Measurements from ENCODE around the gene SNAI3.

- TF ChIP-seq TAF1 (IDR thresholded peaks at IDR 0.05; ENCODE audit: low read depth, low read length) (no peak), CEBPB (IDR thresholded peaks at IDR 0.05; ENCODE audit: low read depth, low read length) (no peak), CTCF (IDR thresholded peaks at IDR 0.05; ENCODE audit: control extremely low read depth in 1 of 3, insufficient read depth in 1 of 3, low read depth in 1 of 3, low read length in 3 of 3) (no peak), MAX (IDR thresholded peaks at IDR 0.05) (no peak), ZNF274 (IDR thresholded peaks at IDR 0.05; ENCODE audit: borderline replicate concordance, extremely low read depth, low read length) (no peak), KDM1A (IDR thresholded peaks at IDR 0.05; ENCODE audit: borderline replicate concordance, low read length) (no peak), RAD21 (IDR thresholded peaks at IDR 0.05 in 1 of 2, conservative IDR thresholded peaks at IDR 0.05 in 1 of 2; ENCODE audit: low read depth in 2 of 2, low read length in 2 of 2) (no peak)
- TF ChIP-seq, protein P1, sequence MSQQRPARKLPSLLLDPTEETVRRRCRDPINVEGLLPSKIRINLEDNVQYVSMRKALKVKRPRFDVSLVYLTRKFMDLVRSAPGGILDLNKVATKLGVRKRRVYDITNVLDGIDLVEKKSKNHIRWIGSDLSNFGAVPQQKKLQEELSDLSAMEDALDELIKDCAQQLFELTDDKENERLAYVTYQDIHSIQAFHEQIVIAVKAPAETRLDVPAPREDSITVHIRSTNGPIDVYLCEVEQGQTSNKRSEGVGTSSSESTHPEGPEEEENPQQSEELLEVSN (IDR thresholded peaks at IDR 0.05): no peak
Observed at GRCh38 chr16:88712362-88712979, 26.2 kb upstream of the SNAI3 start.

All from H1 (cell line).